Posterior cingulate gyrus (tissue), 11 donors: ENCODE results near the gene NLN.
A peak's percentile ranks its signal among the peaks of the same experiment; 100 is the strongest.
"Not testable (repeated sequence)": the region's sequence is repeated elsewhere in the genome, so short reads cannot be mapped to it uniquely, and the experiment has no call there.

Experiments used
- DNase-seq, 10 donors: peaks; one replicate each; pipeline versions ENCODE4 v3.0.0 to v3.0.0-alpha.2; 2020 to 2021; ENCODE audit warnings: mixed read lengths in 3 of 10
- intact Hi-C: fragments of 100-400 bp; cut with DNase I; formaldehyde crosslinking; loops from one replicate; pipeline ENCODE4 v1.15.1; 2023

Gene NLN

DNA sequence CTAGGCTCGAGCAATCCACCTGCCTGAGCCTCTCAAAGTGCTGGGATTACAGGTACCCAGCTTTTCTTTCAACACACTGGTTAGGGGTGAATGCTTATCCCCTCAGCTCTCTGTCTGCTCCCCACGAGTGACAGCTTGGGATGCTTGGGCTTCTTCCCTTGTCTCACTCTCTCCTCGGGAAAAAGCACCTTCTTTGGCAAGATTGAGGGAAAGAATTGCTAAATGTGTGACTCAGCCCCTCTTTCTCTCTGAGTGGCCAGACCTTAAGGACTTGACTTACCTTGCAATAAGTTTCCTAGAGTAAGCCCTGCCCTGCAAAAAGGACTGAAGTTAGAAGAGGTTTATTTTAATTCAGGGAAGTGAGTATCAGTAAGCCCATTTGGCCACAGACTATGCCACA lies 136.3 kb downstream of the NLN start:
- intact Hi-C loops: no loop called here
- no peak for DNase-seq

- intact Hi-C loops: no loop called here
- no peak for DNase-seq
Observed at GRCh38 chr5:65861830-65862241, 139.8 kb downstream of the NLN start.

DNA sequence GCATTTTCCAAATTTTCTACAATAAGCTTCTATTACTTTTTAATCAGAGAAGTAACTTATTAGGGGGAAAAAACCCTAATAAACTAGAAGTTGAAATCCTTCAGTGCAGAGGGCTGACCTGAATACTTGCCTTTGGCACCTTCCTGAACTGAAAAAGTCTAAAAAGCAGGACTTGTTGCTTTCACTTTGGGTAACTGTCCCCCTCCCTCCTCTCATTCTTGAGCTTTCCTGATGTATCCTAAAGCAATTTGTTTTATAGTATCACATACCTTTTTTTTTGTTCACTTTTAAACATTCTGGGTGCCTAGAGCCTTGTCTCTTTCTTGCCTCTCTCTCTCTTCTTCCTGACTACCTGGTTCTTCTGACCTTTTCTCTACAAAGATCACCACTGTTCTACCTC lies 140.4 kb downstream of the NLN start:
- DNase-seq: no peak
- intact Hi-C loops: no loop called here

DNA sequence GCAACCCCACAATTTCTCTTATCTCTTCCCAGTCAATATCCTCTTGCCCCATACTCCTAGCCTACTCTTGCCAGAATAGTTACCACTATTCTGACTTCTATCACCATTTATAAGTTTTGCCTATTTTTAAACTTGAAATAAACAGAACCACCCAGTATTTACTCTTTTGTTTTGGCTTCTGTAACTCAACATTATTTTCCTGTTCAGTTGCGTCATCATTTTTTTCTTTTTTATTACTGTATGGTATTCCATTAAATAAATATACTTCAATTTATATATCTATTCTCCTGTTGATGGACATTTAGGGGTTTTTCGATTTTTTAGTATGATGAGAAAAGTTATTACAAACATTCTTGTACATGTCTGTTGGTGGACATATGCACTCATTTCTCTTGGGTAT lies 141.7 kb downstream of the NLN start:
- intact Hi-C loops: no loop called here
- no peak for DNase-seq

DNA sequence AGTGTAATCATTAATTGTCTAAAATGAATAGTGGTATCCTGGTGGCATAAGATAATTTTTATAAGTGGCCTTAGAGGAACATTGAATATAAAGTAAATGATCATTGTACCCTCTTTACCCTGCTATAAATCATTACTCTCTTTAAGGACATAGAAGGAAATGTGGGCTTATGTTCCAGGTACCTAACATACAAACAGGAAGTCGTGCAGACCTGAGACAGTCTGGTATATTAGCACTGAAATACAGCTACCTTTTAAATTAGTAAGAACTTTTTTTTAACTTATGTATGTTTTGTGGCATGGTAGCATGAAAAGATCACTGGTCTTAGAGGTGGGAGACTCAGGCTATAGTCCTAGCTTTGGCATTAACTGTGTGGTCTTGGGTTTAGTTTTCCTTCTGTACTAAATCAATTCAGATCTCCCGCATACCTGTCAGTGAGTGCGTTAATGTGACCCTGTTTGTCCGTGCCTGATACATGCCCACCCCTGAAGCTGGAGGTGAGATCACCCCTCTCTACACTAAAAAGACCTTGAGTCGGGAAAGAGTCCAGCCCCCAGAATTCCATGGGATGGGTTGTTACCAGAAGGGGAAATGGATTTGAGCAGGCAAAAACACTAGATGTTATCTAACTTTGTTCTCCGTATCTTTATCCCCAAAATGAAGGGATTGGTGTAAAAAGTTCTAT lies 145.0 kb downstream of the NLN start:
- intact Hi-C loops: no loop called here
- DNase-seq: no peak

GRCh38 chr5:65867542-65868195 lies 145.7 kb downstream of the NLN start:
- intact Hi-C loops: no loop called here
- DNase-seq: no peak

GRCh38 chr5:65868509-65868908 lies 146.5 kb downstream of the NLN start:
- peak in 1 of 10 donors; percentile 53 for DNase-seq
- intact Hi-C loops: no loop called here

DNA sequence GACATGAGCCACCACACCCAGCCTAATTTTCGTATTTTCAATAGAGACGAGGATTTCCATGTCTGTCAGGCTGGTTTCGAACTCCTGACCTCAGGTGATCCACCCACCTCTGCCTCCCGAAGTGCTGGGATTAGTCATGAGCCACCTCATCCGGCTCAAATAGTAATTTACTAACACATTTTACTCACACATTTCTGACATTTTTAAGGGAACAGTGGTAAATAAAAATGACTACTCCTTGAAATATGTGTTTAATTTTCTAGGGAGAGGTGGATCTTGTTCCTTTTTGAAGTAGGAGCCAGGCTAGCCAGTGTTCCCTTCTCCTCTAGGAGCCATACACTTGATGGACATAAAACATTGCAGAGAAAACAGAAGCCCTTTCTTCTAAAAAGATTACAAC lies 149.2 kb downstream of the NLN start:
- DNase-seq: no peak
- intact Hi-C loops: no loop called here

DNA sequence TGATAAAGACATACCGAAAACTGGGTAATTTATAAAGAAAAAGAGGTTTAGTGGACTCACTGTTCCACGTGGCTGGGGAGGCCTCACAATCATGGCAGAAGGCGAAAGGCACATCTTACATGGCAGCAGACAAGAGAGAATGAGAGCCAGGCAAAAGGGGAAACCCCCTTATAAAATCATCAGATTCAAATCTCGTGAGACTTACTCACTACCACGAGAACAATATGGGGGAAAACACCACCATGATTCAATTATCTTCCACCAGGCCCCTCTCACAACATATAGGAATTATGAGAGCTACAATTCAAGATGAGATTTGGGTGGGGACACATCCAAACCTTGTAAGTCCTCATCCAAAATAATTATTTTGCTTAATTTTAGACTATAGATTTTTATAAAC lies 149.8 kb downstream of the NLN start:
- DNase-seq, intact Hi-C loops: not testable (repeated sequence)

DNA sequence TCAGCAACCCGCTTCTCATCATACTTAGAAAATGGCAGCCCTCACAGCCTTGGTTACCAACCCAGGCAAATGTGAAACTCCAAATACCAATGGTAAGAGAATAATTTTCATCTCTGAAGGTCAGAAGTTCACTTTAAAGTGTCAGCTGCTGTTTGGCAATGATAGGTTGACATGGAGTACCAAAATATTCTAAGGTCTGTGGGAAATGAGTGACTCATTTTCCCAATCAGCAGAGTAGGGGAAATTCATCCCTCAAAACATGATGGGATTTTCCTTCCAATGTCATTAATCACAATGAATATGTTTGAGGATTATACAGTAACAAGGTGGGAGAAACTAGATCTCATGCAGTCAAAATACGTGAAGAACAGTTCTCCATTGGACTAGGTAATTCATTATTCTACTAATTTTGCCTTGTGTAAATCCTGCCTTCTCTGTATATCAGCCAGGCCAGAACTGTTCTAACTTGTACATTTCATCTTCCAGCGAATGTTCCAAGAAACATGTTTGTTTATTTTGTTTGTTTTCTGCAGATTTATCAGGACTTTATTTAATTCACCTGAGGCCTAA lies 151.3 kb downstream of the NLN start:
- no peak for DNase-seq

GRCh38 chr5:65874241-65874640 lies 152.2 kb downstream of the NLN start:
- intact Hi-C loops: no loop called here
- no peak for DNase-seq

More for the DNA sequence above, 151.3 kb downstream of the NLN start:
- intact Hi-C loops: no loop called here

GRCh38 chr5:65876496-65876895 lies 154.5 kb downstream of the NLN start:
- no peak for DNase-seq
- intact Hi-C loops: no loop called here

GRCh38 chr5:65876970-65877369 lies 155.0 kb downstream of the NLN start:
- intact Hi-C loops: no loop called here
- DNase-seq: no peak
